ENCODE data around the gene DCTN2.
A peak's percentile ranks its signal among the peaks of the same experiment; 100 is the strongest.

Gene DCTN2

GRCh38 chr12:57586832-57587429 is 39.9 kb upstream of the DCTN2 start:
- Histone ChIP-seq H3K9ac (ENCODE audit: insufficient read length, low read depth) (no peak overlapping the region), H3K4me1 (ENCODE audit: insufficient read depth, insufficient read length) (no peaks in the 10 kb centered on the region), H3K36me3 (ENCODE audit: insufficient read depth, insufficient read length, low read length) (no peaks in the 10 kb centered on the region), H3K9me3 (ENCODE audit: insufficient read depth, low read length) (no peaks in the 10 kb centered on the region), H3K4me3 (ENCODE audit: insufficient read length, low read depth) (no peak overlapping the region), H3K27me3 (ENCODE audit: insufficient read depth, insufficient read length) (no peaks in the 10 kb centered on the region)
- TF ChIP-seq YY1 (IDR thresholded peaks at IDR 0.05; ENCODE audit: insufficient read depth, insufficient read length) (no peak), SUZ12 (IDR thresholded peaks at IDR 0.05; ENCODE audit: extremely low read depth, insufficient read depth, insufficient read length) (no peak), ZNF274 (IDR thresholded peaks at IDR 0.05; ENCODE audit: low read depth, low read length) (no peak)
- DNase-seq (ENCODE audit: low read depth, low spot score) = no peak

DNA sequence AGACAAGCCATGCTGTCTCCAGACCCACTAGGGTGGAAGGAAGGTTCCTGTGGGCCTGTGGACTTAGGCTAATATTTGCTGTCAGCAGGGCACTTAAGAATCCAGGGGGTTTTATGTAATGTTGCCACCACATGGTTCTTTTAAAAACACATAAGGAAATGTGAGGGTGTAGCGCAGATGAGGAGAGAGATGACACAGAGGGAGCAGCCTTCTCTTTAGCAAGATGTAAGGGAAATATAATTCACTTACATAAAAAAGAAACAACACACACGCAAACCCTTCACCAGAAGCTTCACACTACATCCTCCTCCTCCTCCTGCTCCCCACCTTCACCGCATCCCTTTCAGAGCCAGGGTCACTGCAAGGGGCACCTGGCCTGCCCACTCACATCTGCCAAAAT is 39.1 kb upstream of the DCTN2 start:
- no peak overlapping the region for H3K9ac ChIP-seq (ENCODE audit: insufficient read length, low read depth)
- no peaks in the 10 kb centered on the region for H3K36me3 ChIP-seq (ENCODE audit: insufficient read depth, insufficient read length, low read length)
- no peaks in the 10 kb centered on the region for H3K9me3 ChIP-seq (ENCODE audit: insufficient read depth, low read length)
- H3K4me1 ChIP-seq (ENCODE audit: insufficient read depth, insufficient read length) = no peaks in the 10 kb centered on the region
- DNase-seq (ENCODE audit: low read depth, low spot score) = no peak
- TF ChIP-seq YY1 (IDR thresholded peaks at IDR 0.05; ENCODE audit: insufficient read depth, insufficient read length) = no peak
- TF ChIP-seq SUZ12 (IDR thresholded peaks at IDR 0.05; ENCODE audit: extremely low read depth, insufficient read depth, insufficient read length) = no peak
- no peak for TF ChIP-seq ZNF274 (IDR thresholded peaks at IDR 0.05; ENCODE audit: low read depth, low read length)
- no peaks in the 10 kb centered on the region for H3K27me3 ChIP-seq (ENCODE audit: insufficient read depth, insufficient read length)
- no peak overlapping the region for H3K4me3 ChIP-seq (ENCODE audit: insufficient read length, low read depth)

DNA sequence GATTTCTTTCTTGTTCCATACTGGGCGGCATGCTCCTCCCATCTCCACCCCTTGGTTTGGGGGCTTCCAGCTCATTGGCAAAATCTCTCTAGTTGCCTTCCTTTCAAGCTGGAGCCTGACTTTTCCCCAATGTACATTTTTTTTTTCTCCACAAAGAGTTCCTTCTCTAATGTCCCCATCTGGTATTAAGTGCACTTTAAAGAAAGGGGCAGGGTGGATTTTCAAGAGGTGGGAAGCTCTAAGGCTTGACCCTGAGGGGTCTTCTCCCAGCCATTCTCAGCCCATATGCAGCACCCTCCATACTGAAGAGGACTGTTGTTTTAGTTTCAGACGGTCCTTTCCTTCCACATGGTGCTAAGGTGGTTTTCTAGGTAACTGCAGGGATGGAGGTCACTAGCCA is 38.2 kb upstream of the DCTN2 start:
- H3K9ac ChIP-seq (ENCODE audit: insufficient read length, low read depth) = no peak overlapping the region
- no peak overlapping the region for H3K4me3 ChIP-seq (ENCODE audit: insufficient read length, low read depth)
- no peak for TF ChIP-seq ZNF274 (IDR thresholded peaks at IDR 0.05; ENCODE audit: low read depth, low read length)
- peaks cover 2% of the 10 kb centered on the region for H3K4me1 ChIP-seq (ENCODE audit: insufficient read depth, insufficient read length)
- H3K9me3 ChIP-seq (ENCODE audit: insufficient read depth, low read length) = no peaks in the 10 kb centered on the region
- H3K36me3 ChIP-seq (ENCODE audit: insufficient read depth, insufficient read length, low read length) = no peaks in the 10 kb centered on the region
- no peak for DNase-seq (ENCODE audit: low read depth, low spot score)
- no peaks in the 10 kb centered on the region for H3K27me3 ChIP-seq (ENCODE audit: insufficient read depth, insufficient read length)

- H3K36me3 ChIP-seq (ENCODE audit: insufficient read depth, insufficient read length, low read length) = no peaks in the 10 kb centered on the region
Measured at GRCh38 chr12:57584690-57585089, 37.7 kb upstream of the DCTN2 start.

GRCh38 chr12:57584050-57584449 is 37.1 kb upstream of the DCTN2 start:
- Histone ChIP-seq H3K36me3 (ENCODE audit: insufficient read depth, insufficient read length, low read length) (no peaks in the 10 kb centered on the region), H3K9ac (ENCODE audit: insufficient read length, low read depth) (no peak overlapping the region), H3K9me3 (ENCODE audit: insufficient read depth, low read length) (no peaks in the 10 kb centered on the region), H3K4me3 (ENCODE audit: insufficient read length, low read depth) (no peak overlapping the region), H3K4me1 (ENCODE audit: insufficient read depth, insufficient read length) (peaks cover 2% of the 10 kb centered on the region), H3K27me3 (ENCODE audit: insufficient read depth, insufficient read length) (no peaks in the 10 kb centered on the region)
- no peak for TF ChIP-seq YY1 (IDR thresholded peaks at IDR 0.05; ENCODE audit: insufficient read depth, insufficient read length)
- no peak for TF ChIP-seq ZNF274 (IDR thresholded peaks at IDR 0.05; ENCODE audit: low read depth, low read length)
- no peak for TF ChIP-seq SUZ12 (IDR thresholded peaks at IDR 0.05; ENCODE audit: extremely low read depth, insufficient read depth, insufficient read length)
- no peak for DNase-seq (ENCODE audit: low read depth, low spot score)

More at GRCh38 chr12:57584690-57585089, 37.7 kb upstream of the DCTN2 start:
- Histone ChIP-seq H3K27me3 (ENCODE audit: insufficient read depth, insufficient read length) (no peaks in the 10 kb centered on the region), H3K9ac (ENCODE audit: insufficient read length, low read depth) (no peak overlapping the region), H3K4me3 (ENCODE audit: insufficient read length, low read depth) (no peak overlapping the region), H3K4me1 (ENCODE audit: insufficient read depth, insufficient read length) (peaks cover 2% of the 10 kb centered on the region), H3K9me3 (ENCODE audit: insufficient read depth, low read length) (no peaks in the 10 kb centered on the region)
- no peak for DNase-seq (ENCODE audit: low read depth, low spot score)
- TF ChIP-seq ZNF274 (IDR thresholded peaks at IDR 0.05; ENCODE audit: low read depth, low read length) = no peak
- no peak for TF ChIP-seq YY1 (IDR thresholded peaks at IDR 0.05; ENCODE audit: insufficient read depth, insufficient read length)
- no peak for TF ChIP-seq SUZ12 (IDR thresholded peaks at IDR 0.05; ENCODE audit: extremely low read depth, insufficient read depth, insufficient read length)

DNA sequence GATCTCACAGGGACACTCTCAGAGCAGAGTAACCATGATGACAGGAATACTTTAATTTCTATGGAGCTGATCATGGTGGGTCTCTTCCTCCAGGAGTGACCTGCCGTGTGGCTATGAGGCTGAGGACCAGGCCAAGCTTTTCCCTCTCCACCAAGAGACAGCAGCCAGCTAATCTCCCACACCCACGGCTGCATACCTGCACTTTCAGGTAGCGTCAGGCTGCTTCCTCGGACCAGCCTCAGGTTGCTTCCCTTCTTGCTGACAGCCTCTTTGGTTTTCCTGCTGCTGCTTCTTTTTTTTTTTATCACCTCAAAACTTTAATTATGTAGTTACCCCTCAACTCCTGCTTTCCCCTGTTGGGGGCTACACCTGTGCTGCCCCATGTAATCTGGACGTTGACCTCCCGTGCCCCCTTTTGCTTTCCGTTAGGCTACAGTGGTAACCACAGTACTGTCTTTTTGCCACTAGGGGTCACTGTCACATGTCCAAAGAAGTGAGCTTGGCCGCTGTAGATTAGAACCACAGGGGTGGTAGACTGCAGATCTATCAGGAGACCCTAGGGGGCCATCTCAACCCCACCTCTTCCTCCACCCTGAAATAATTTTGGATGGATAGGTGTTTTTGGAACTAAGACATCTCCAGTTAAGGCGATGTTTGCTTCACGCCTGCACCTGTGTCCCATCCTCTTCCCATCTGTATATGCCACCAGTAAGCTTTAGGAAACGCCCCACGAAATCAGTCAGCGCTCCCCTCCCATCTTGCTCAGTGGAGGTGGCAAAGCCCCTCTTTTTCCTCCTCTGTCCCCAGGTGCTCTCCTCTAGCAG is 36.2 kb upstream of the DCTN2 start:
- peak; percentile 82 for DNase-seq (ENCODE audit: low read depth, low spot score)
- H3K9me3 ChIP-seq (ENCODE audit: insufficient read depth, low read length) = no peaks in the 10 kb centered on the region
- no peak for TF ChIP-seq YY1 (IDR thresholded peaks at IDR 0.05; ENCODE audit: insufficient read depth, insufficient read length)
- H3K27me3 ChIP-seq (ENCODE audit: insufficient read depth, insufficient read length) = no peaks in the 10 kb centered on the region
- H3K4me3 ChIP-seq (ENCODE audit: insufficient read length, low read depth) = no peak overlapping the region
- peaks cover 2% of the 10 kb centered on the region for H3K4me1 ChIP-seq (ENCODE audit: insufficient read depth, insufficient read length)
- no peak overlapping the region for H3K9ac ChIP-seq (ENCODE audit: insufficient read length, low read depth)
- H3K36me3 ChIP-seq (ENCODE audit: insufficient read depth, insufficient read length, low read length) = peaks cover 3% of the 10 kb centered on the region

DNA sequence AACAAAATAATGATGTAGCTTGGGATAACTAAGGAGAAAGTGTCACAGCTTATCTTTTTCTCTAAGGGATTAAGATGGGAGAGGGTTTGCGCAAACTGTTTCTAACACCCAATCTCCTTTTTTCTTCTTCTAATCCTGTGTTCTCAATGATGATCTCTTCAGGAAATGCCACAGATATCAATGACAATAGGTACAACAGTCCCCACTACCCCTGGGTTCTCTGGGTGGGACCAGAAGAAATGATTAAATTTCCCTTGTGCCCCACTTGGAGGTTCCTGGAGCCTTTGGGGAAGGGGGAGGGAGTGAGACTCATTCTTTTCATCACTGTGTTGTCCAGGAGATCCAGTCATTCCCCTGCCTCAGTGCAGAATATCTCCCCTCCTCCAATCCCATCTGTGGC is 35.4 kb upstream of the DCTN2 start:
- no peak for DNase-seq (ENCODE audit: low read depth, low spot score)
- Histone ChIP-seq H3K9ac (ENCODE audit: insufficient read length, low read depth) (no peak overlapping the region), H3K27me3 (ENCODE audit: insufficient read depth, insufficient read length) (no peaks in the 10 kb centered on the region), H3K36me3 (ENCODE audit: insufficient read depth, insufficient read length, low read length) (peaks cover 3% of the 10 kb centered on the region), H3K4me1 (ENCODE audit: insufficient read depth, insufficient read length) (peaks cover 2% of the 10 kb centered on the region), H3K9me3 (ENCODE audit: insufficient read depth, low read length) (no peaks in the 10 kb centered on the region), H3K4me3 (ENCODE audit: insufficient read length, low read depth) (no peak overlapping the region)
- TF ChIP-seq ZNF274 (IDR thresholded peaks at IDR 0.05; ENCODE audit: low read depth, low read length) (no peak), SUZ12 (IDR thresholded peaks at IDR 0.05; ENCODE audit: extremely low read depth, insufficient read depth, insufficient read length) (no peak), YY1 (IDR thresholded peaks at IDR 0.05; ENCODE audit: insufficient read depth, insufficient read length) (no peak)
